Caco-2 (cell line): ENCODE results near the gene NTRK2. TPM values are rescaled to one million over a fixed set of nuclear protein-coding genes. Genes with fewer than 3 reads are reported as not detected.

Experiments
- BruUV-seq: library from RNA; stranded (reverse); fragments of 400-500 nt; replicated peaks from 2 replicates; lab custom pipeline; 2021; lab: Mats Ljungman, UMichigan
- CTCF ChIA-PET: fragments of 300-600 bp; sonication (Branson Sonifier 250); formaldehyde crosslinking; loops from one replicate; lab custom pipeline; 2022; ENCODE audit warnings: antibody characterized with exemption; lab: Charles Lee
- POLR2A ChIA-PET: fragments of 300-600 bp; sonication (Branson Sonifier 250); formaldehyde crosslinking; loops from one replicate; lab custom pipeline; 2022; ENCODE audit warnings: antibody characterized with exemption; lab: Charles Lee
- DNase-seq, 2 experiments: peaks; one replicate each; pipeline versions ENCODE4 v3.0.0 to v3.0.0-alpha.2; 2020 to 2022
- H3K27me3 ChIP-seq: replicated peaks from 2 replicates; pipeline ENCODE4 v1.6.0; 2011; ENCODE audit warnings: low read length; ENCODE audit not compliant: control insufficient read depth, insufficient read depth
- H3K36me3 ChIP-seq: 2 replicates; pipeline ENCODE4 v1.5.1; 2011; ENCODE audit warnings: low read length; ENCODE audit not compliant: control insufficient read depth, insufficient read depth
- H3K4me1 ChIP-seq: fragments of 250-450 bp; sonication (Bioruptor Pico); 2 replicates; pipeline ENCODE4 v1.5.1; 2020; ENCODE audit warnings: mild to moderate bottlenecking
- H3K4me3 ChIP-seq: 2 replicates; pipeline ENCODE4 v1.5.1; 2011; ENCODE audit warnings: low read depth, mild to moderate bottlenecking, control low read depth, low read length
- H3K9me3 ChIP-seq: fragments of 250-450 bp; sonication (Bioruptor Pico); 2 replicates; pipeline ENCODE4 v1.5.1; 2020; ENCODE audit warnings: mild to moderate bottlenecking, moderate library complexity
- H3K27ac Mint-ChIP-seq: one replicate; pipeline ENCODE4 v1.8.0; 2022; ENCODE audit warnings: mixed read lengths; ENCODE audit not compliant: unreplicated experiment
- H3K27me3 Mint-ChIP-seq: one replicate; pipeline ENCODE4 v1.8.0; 2022; ENCODE audit warnings: mixed read lengths; ENCODE audit not compliant: insufficient read depth, unreplicated experiment
- H3K36me3 Mint-ChIP-seq: one replicate; pipeline ENCODE4 v1.8.0; 2022; ENCODE audit warnings: mild to moderate bottlenecking, mixed read lengths; ENCODE audit not compliant: insufficient read depth, unreplicated experiment
- H3K4me1 Mint-ChIP-seq: one replicate; pipeline ENCODE4 v1.8.0; 2022; ENCODE audit warnings: low read depth, mixed read lengths; ENCODE audit not compliant: unreplicated experiment
- H3K4me3 Mint-ChIP-seq: one replicate; pipeline ENCODE4 v1.8.0; 2022; ENCODE audit warnings: mild to moderate bottlenecking, moderate library complexity, mixed read lengths; ENCODE audit not compliant: unreplicated experiment
- H3K9me3 Mint-ChIP-seq: one replicate; pipeline ENCODE4 v1.8.0; 2022; ENCODE audit warnings: mixed read lengths; ENCODE audit not compliant: unreplicated experiment
- CTCF ChIP-seq, 2 experiments: fragments of 200-600 bp in 1 of 2; IDR thresholded peaks; 1 replicate in 1 of 2; 2 replicates in 1 of 2; pipeline versions ENCODE4 v1.5.1 to v1.8.0; 2011 to 2022; ENCODE audit warnings: antibody characterized with exemption in 1 of 2, control low read depth in 1 of 2, inconsistent platforms in 1 of 2, low read depth in 1 of 2, low read length in 1 of 2, mild to moderate bottlenecking in 1 of 2, moderate library complexity in 1 of 2; ENCODE audit not compliant: insufficient read depth in 1 of 2, severe bottlenecking in 1 of 2, unreplicated experiment in 1 of 2
- intact Hi-C: fragments of 100-400 bp; cut with micrococcal nuclease; formaldehyde crosslinking; loops from one replicate; pipeline ENCODE4 v1.10.0; 2022; ENCODE audit not compliant: unreplicated experiment
- total RNA-seq: library from RNA; stranded (reverse); gene quantifications from 2 replicates; pipeline ENCODE4 v1.2.3, GENCODE V29; 2022

Gene NTRK2
- total RNA-seq, 1 experiment from 2014 or later, result not detected

DNA sequence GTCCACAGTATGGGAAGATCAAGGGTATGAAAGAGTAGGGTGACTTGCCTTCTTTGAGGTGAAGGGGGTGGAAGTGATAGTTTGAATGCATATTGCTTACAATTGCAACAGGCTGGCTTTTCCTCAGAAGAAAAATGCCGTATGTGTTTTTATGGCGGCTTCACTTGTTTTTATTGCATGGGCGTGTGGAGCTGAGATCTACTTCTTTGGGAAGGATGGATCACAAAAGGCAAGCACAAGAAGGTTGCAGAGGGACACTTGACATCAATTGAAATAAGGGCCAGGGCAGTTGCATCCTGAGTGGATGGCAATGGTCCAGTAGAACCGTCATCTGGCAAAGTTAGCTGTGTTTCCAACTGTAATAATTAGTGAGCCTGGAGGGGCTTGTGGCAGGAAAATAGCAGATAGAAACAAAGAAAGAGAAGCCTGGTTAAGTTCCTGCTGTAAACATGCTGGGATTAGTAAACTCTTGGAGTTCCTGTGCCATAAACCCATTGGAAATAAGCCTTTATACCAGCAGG, 138.4 kb downstream of the NTRK2 start:
- intact Hi-C loops, result no loop called here
- no TSS peak for BruUV-seq
- H3K9me3 Mint-ChIP-seq, result no peaks in the 10 kb centered on the region
- Histone ChIP-seq H3K9me3 (no peaks in the 10 kb centered on the region), H3K4me1 (no peaks in the 10 kb centered on the region), H3K27me3 (no peaks in the 10 kb centered on the region), H3K4me3 (no peak overlapping the region), H3K36me3 (no peaks in the 10 kb centered on the region)
- no peak for TF ChIP-seq CTCF (IDR thresholded peaks at IDR 0.05; ENCODE audit: insufficient read depth in 1 of 2, low read depth in 1 of 2, low read length in 1 of 2, severe bottlenecking in 1 of 2, unreplicated experiment in 1 of 2)
- H3K27me3 Mint-ChIP-seq, result peaks cover 6% of the 10 kb centered on the region
- ChIA-PET POLR2A (interaction anchor here (0.7 kb wide), 1 partner anchor 91 kb away, joined by 3 read pairs; no protein-coding TSS in a partner anchor), CTCF (no interaction called here)
- DNase-seq, result no peak
- no peaks in the 10 kb centered on the region for H3K4me1 Mint-ChIP-seq
- H3K36me3 Mint-ChIP-seq, result no peaks in the 10 kb centered on the region
- no peak overlapping the region for H3K4me3 Mint-ChIP-seq
- H3K27ac Mint-ChIP-seq, result no peak overlapping the region

- no TSS peak for BruUV-seq
- no peak overlapping the region for H3K4me3 Mint-ChIP-seq
- no peaks in the 10 kb centered on the region for H3K4me1 ChIP-seq
- no peak overlapping the region for H3K4me3 ChIP-seq
- no peaks in the 10 kb centered on the region for H3K9me3 Mint-ChIP-seq
- no peaks in the 10 kb centered on the region for H3K36me3 Mint-ChIP-seq
- no peaks in the 10 kb centered on the region for H3K9me3 ChIP-seq
- no peaks in the 10 kb centered on the region for H3K27me3 ChIP-seq
- no peak for TF ChIP-seq CTCF (IDR thresholded peaks at IDR 0.05; ENCODE audit: insufficient read depth in 1 of 2, low read depth in 1 of 2, low read length in 1 of 2, severe bottlenecking in 1 of 2, unreplicated experiment in 1 of 2)
- DNase-seq, result no peak
- H3K36me3 ChIP-seq, result no peaks in the 10 kb centered on the region
- intact Hi-C loops, result no loop called here
- peaks cover 8% of the 10 kb centered on the region for H3K27me3 Mint-ChIP-seq
- H3K4me1 Mint-ChIP-seq, result no peaks in the 10 kb centered on the region
- ChIA-PET POLR2A (interaction anchor here (0.7 kb wide), 1 partner anchor 91 kb away, joined by 3 read pairs; no protein-coding TSS in a partner anchor), CTCF (no interaction called here)
- H3K27ac Mint-ChIP-seq, result no peak overlapping the region
These were observed 138.9 kb downstream of the NTRK2 start for GRCh38 chr9:84808416-84808815.

- no peaks in the 10 kb centered on the region for H3K9me3 Mint-ChIP-seq
- BruUV-seq, result no TSS peak
- no peaks in the 10 kb centered on the region for H3K4me1 Mint-ChIP-seq
- no peaks in the 10 kb centered on the region for H3K36me3 Mint-ChIP-seq
- H3K27me3 Mint-ChIP-seq, result peaks cover 10% of the 10 kb centered on the region
- H3K4me3 Mint-ChIP-seq, result no peak overlapping the region
- Histone ChIP-seq H3K36me3 (no peaks in the 10 kb centered on the region), H3K9me3 (no peaks in the 10 kb centered on the region), H3K27me3 (no peaks in the 10 kb centered on the region), H3K4me3 (no peak overlapping the region), H3K4me1 (no peaks in the 10 kb centered on the region)
- no peak for DNase-seq
- TF ChIP-seq CTCF (IDR thresholded peaks at IDR 0.05; ENCODE audit: insufficient read depth in 1 of 2, low read depth in 1 of 2, low read length in 1 of 2, severe bottlenecking in 1 of 2, unreplicated experiment in 1 of 2), result no peak
- intact Hi-C loops, result no loop called here
- ChIA-PET POLR2A (no interaction called here), CTCF (no interaction called here)
- no peak overlapping the region for H3K27ac Mint-ChIP-seq
These were observed 141.7 kb downstream of the NTRK2 start for GRCh38 chr9:84811072-84811750.
